ENCODE results near the gene SLC39A1. TPM values are rescaled to one million over a fixed set of nuclear protein-coding genes. Genes with fewer than 3 reads are reported as not detected.

Gene SLC39A1
- total and polyA plus RNA-seq, 4 donors: 73.4 to 247 (median 122) TPM

DNA sequence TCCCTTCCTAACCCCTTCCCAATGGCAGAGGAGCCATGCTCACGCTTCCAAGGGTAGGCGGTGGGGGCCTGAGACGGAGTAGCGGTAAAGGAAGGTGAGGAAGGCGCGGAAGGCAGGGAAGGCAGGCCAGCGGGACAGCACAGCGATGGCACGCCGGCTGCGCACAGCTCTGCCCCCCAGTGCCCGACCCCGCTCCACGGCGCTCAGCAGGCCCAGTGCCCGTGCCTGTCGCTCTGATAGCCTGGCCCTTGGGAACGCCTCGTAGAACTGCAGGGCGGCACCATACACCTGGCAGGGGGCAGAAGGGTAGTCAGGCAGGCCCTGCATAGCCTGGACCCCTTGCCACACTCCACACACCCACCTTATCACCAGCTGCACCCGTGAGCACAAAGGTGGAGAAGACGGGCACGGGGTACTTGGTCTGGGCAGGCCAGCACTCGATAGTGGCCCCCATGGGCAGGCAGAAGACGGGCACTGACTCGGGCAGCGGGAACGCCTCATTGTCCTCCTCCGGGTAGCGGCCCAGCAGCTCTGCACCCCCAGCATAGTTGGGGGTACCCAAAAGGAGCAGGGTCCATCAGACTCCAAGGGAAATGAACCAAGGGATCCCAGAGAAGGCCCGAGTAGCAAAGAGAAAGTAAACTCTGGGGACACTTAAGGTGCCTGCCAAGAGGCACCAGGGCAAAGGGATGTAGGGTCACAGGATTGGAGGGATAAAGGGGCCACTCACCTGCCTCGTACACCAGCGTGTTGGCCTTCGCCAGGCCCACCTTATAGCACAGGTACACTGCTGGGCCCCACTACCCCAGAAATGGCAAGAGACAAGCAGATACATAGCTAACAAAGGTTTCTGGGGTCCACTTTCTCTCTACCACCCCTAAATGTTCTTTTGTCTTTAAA, 21.3 kb downstream of the SLC39A1 start:
- no peak for DNase-seq
- H3K27me3 ChIP-seq (ENCODE audit: control insufficient read depth in 3 of 3, insufficient read depth in 3 of 3, low read length in 2 of 3): no peaks in the 10 kb centered on the region
- no peak overlapping the region for H3K4me3 ChIP-seq
- H3K9ac ChIP-seq (ENCODE audit: insufficient read depth in 1 of 2, low read length in 2 of 2): no peak overlapping the region
- no peak for ATAC-seq (ENCODE audit: insufficient read depth, low FRiP score)
- no peak overlapping the region for H3K27ac ChIP-seq (ENCODE audit: low read depth in 1 of 2, low read length in 1 of 2)
- TF ChIP-seq, protein P1, sequence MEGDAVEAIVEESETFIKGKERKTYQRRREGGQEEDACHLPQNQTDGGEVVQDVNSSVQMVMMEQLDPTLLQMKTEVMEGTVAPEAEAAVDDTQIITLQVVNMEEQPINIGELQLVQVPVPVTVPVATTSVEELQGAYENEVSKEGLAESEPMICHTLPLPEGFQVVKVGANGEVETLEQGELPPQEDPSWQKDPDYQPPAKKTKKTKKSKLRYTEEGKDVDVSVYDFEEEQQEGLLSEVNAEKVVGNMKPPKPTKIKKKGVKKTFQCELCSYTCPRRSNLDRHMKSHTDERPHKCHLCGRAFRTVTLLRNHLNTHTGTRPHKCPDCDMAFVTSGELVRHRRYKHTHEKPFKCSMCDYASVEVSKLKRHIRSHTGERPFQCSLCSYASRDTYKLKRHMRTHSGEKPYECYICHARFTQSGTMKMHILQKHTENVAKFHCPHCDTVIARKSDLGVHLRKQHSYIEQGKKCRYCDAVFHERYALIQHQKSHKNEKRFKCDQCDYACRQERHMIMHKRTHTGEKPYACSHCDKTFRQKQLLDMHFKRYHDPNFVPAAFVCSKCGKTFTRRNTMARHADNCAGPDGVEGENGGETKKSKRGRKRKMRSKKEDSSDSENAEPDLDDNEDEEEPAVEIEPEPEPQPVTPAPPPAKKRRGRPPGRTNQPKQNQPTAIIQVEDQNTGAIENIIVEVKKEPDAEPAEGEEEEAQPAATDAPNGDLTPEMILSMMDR (IDR thresholded peaks at IDR 0.05; ENCODE audit: control extremely low read depth, extremely low read depth): no peak
- peaks cover 0 to 48% (median 29%) of the 10 kb centered on the region in 4 donors for H3K36me3 ChIP-seq (ENCODE audit: control insufficient read depth in 4 of 4, insufficient read depth in 4 of 4, low read length in 4 of 4)
- WGBS, 2 donors: 96% methylated on average over 34 of the region's 34 CpGs
- H3K4me1 ChIP-seq (ENCODE audit: control insufficient read depth in 5 of 5, insufficient read depth in 5 of 5, low read length in 5 of 5): peaks cover 0 to 14% (median 8%) of the 10 kb centered on the region in 5 donors
- H3K9me3 ChIP-seq (ENCODE audit: control insufficient read depth in 4 of 4, insufficient read depth in 3 of 4, low read length in 3 of 4): no peaks in the 10 kb centered on the region

DNA sequence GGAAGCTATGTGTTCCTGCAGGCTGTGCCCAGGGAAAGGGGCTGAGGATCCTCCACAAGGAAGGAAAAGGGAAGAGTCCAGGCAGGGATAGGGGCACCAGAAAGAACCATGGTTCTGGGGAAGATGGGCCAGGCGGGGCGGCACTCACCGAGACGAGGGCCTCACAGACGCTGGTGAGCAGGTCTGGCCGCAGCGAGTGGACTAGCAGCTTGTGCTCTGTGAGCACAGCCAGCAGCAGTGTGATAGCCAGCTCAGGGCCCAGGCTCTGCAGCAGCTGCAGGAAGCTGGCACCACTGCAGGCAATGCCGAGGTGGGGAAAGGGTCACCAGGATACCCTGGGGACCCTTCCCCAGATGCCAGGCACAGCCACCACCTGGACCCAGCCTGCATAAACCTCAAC, 22.6 kb downstream of the SLC39A1 start:
- TF ChIP-seq, protein P1 (IDR thresholded peaks at IDR 0.05; ENCODE audit: control extremely low read depth, extremely low read depth): no peak
- H3K9ac ChIP-seq (ENCODE audit: insufficient read depth in 1 of 2, low read length in 2 of 2): no peak overlapping the region
- peaks cover 5 to 60% (median 41%) of the 10 kb centered on the region in 4 donors for H3K36me3 ChIP-seq (ENCODE audit: control insufficient read depth in 4 of 4, insufficient read depth in 4 of 4, low read length in 4 of 4)
- no peaks in the 10 kb centered on the region for H3K27me3 ChIP-seq (ENCODE audit: control insufficient read depth in 3 of 3, insufficient read depth in 3 of 3, low read length in 2 of 3)
- H3K4me1 ChIP-seq (ENCODE audit: control insufficient read depth in 5 of 5, insufficient read depth in 5 of 5, low read length in 5 of 5): peaks cover 0 to 11% (median 8%) of the 10 kb centered on the region in 5 donors
- H3K9me3 ChIP-seq (ENCODE audit: control insufficient read depth in 4 of 4, insufficient read depth in 3 of 4, low read length in 3 of 4): no peaks in the 10 kb centered on the region
- no peak for DNase-seq
- 96 to 98% methylated on average over 8 of the region's 8 CpGs for WGBS, 2 donors
- ATAC-seq (ENCODE audit: insufficient read depth, low FRiP score): no peak
- no peak overlapping the region for H3K27ac ChIP-seq (ENCODE audit: low read depth in 1 of 2, low read length in 1 of 2)
- H3K4me3 ChIP-seq: no peak overlapping the region

DNA sequence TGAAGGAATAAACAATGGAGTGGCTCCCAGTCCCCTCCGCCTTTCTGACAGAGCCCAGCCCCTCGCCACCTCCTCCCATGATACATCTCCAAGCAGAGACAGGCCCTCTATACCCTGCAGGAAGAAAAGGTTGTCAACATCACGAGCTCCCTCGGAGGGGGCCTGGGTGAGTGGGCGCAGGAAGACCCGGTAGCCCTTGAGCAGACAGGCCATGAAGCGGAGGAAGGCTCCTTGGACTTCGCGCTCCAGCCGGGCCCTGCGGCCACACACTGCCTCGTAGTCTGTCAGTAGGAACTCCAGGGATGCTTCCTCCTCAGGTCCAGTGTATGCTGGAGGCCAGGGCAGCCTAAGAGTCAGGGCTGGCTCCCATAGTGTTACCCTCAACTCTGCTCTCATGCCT, 23.9 kb downstream of the SLC39A1 start:
- no peaks in the 10 kb centered on the region for H3K9me3 ChIP-seq (ENCODE audit: control insufficient read depth in 4 of 4, insufficient read depth in 3 of 4, low read length in 3 of 4)
- 92 to 93% methylated on average over 12 of the region's 12 CpGs for WGBS, 2 donors
- ATAC-seq (ENCODE audit: insufficient read depth, low FRiP score): no peak
- DNase-seq: no peak
- H3K4me1 ChIP-seq (ENCODE audit: control insufficient read depth in 5 of 5, insufficient read depth in 5 of 5, low read length in 5 of 5): peaks cover 0 to 8% (median 0%) of the 10 kb centered on the region in 5 donors
- H3K9ac ChIP-seq (ENCODE audit: insufficient read depth in 1 of 2, low read length in 2 of 2): no peak overlapping the region
- no peak overlapping the region for H3K27ac ChIP-seq (ENCODE audit: low read depth in 1 of 2, low read length in 1 of 2)
- H3K4me3 ChIP-seq: no peak overlapping the region
- H3K27me3 ChIP-seq (ENCODE audit: control insufficient read depth in 3 of 3, insufficient read depth in 3 of 3, low read length in 2 of 3): no peaks in the 10 kb centered on the region
- H3K36me3 ChIP-seq (ENCODE audit: control insufficient read depth in 4 of 4, insufficient read depth in 4 of 4, low read length in 4 of 4): peaks cover 7 to 67% (median 45%) of the 10 kb centered on the region in 4 donors
- TF ChIP-seq, protein P1 (IDR thresholded peaks at IDR 0.05; ENCODE audit: control extremely low read depth, extremely low read depth): no peak

Data from lung (tissue), 12 donors.